Liver (tissue), 9 donors: ENCODE measurements around the gene PAGE2B. TPM values are rescaled to one million over a fixed set of nuclear protein-coding genes. Genes with fewer than 3 reads are reported as not detected.

ENCODE experiments used
- DNase-seq: peaks from one replicate; pipeline ENCODE4 v3.0.0-alpha.2; 2017; ENCODE audit warnings: low spot score
- H3K27ac ChIP-seq, 2 donors: one replicate each; pipeline ENCODE4 v1.7.0; 2013; ENCODE audit warnings: inconsistent platforms in 2 of 2, low read length in 2 of 2, control low read depth in 1 of 2, low read depth in 1 of 2, mild to moderate bottlenecking in 1 of 2
- H3K27me3 ChIP-seq, 4 donors: one replicate each; pipeline versions ENCODE4 v1.6.1 to v1.7.0; 2013; ENCODE audit warnings: low read length in 3 of 4, inconsistent platforms in 1 of 4, mild to moderate bottlenecking in 1 of 4, moderate library complexity in 1 of 4; ENCODE audit not compliant: control insufficient read depth in 4 of 4, insufficient read depth in 4 of 4
- H3K36me3 ChIP-seq, 4 donors: one replicate each; pipeline versions ENCODE4 v1.6.1 to v1.7.0; 2013; ENCODE audit warnings: low read length in 3 of 4, mild to moderate bottlenecking in 3 of 4, low read depth in 1 of 4, moderate library complexity in 1 of 4; ENCODE audit not compliant: control insufficient read depth in 4 of 4, insufficient read depth in 3 of 4
- H3K4me1 ChIP-seq, 4 donors: one replicate each; pipeline versions ENCODE4 v1.6.1 to v1.7.0; 2013; ENCODE audit warnings: low read length in 3 of 4, mild to moderate bottlenecking in 3 of 4, moderate library complexity in 1 of 4; ENCODE audit not compliant: control insufficient read depth in 4 of 4, insufficient read depth in 4 of 4
- H3K4me3 ChIP-seq, 3 donors: one replicate each; pipeline versions ENCODE4 v1.6.1 to v1.7.0; 2013; ENCODE audit warnings: low read length in 3 of 3, control low read depth in 1 of 3, low read depth in 1 of 3, mild to moderate bottlenecking in 1 of 3
- H3K9ac ChIP-seq, 2 donors: one replicate each; pipeline ENCODE4 v1.7.0; 2013; ENCODE audit warnings: low read length in 2 of 2, mild to moderate bottlenecking in 2 of 2, moderate library complexity in 2 of 2, control low read depth in 1 of 2, low read depth in 1 of 2
- H3K9me3 ChIP-seq, 4 donors: one replicate each; pipeline versions ENCODE4 v1.6.1 to v1.7.0; 2013; ENCODE audit warnings: low read length in 3 of 4; ENCODE audit not compliant: control insufficient read depth in 4 of 4
- ATF3 ChIP-seq: IDR thresholded peaks from 2 replicates; pipeline ENCODE4 v1.6.1; 2016; ENCODE audit warnings: antibody characterized with exemption
- EGR1 ChIP-seq, 2 donors: IDR thresholded peaks; 2 replicates each; pipeline ENCODE4 v1.6.1; 2016 to 2018; ENCODE audit warnings: antibody characterized with exemption in 2 of 2, low read depth in 2 of 2
- FOXA1 ChIP-seq: IDR thresholded peaks from 2 replicates; pipeline ENCODE4 v1.6.1; 2016; ENCODE audit warnings: antibody characterized with exemption
- FOXA2 ChIP-seq: IDR thresholded peaks from 2 replicates; pipeline ENCODE4 v1.6.1; 2016; ENCODE audit warnings: antibody characterized with exemption
- GABPA ChIP-seq, 2 donors: IDR thresholded peaks in 1 of 2; conservative IDR thresholded peaks in 1 of 2; 2 replicates each; pipeline ENCODE4 v1.6.1; 2016; ENCODE audit warnings: antibody characterized with exemption in 2 of 2, mild to moderate bottlenecking in 1 of 2, moderate library complexity in 1 of 2
- HNF4A ChIP-seq, 2 donors: conservative IDR thresholded peaks; 2 replicates each; pipeline ENCODE4 v1.6.1; 2016; ENCODE audit warnings: antibody characterized with exemption in 2 of 2, mild to moderate bottlenecking in 2 of 2
- HNF4G ChIP-seq: IDR thresholded peaks from 2 replicates; pipeline ENCODE4 v1.6.1; 2016; ENCODE audit warnings: antibody characterized with exemption
- JUND ChIP-seq, 2 donors: IDR thresholded peaks; 2 replicates each; pipeline ENCODE4 v1.6.1; 2016; ENCODE audit warnings: antibody characterized with exemption in 2 of 2
- MAX ChIP-seq: IDR thresholded peaks from 2 replicates; pipeline ENCODE4 v1.6.1; 2016; ENCODE audit warnings: antibody characterized with exemption
- NR2F2 ChIP-seq: IDR thresholded peaks from 2 replicates; pipeline ENCODE4 v1.6.1; 2016; ENCODE audit warnings: antibody characterized with exemption
- RAD21 ChIP-seq, 2 donors: IDR thresholded peaks; 2 replicates each; pipeline ENCODE4 v1.6.1; 2016; ENCODE audit warnings: antibody characterized with exemption in 2 of 2, mild to moderate bottlenecking in 2 of 2
- REST ChIP-seq: IDR thresholded peaks from 2 replicates; pipeline ENCODE4 v1.6.1; 2016; ENCODE audit warnings: antibody characterized with exemption, mild to moderate bottlenecking
- RXRA ChIP-seq, 2 donors: IDR thresholded peaks; 2 replicates each; pipeline ENCODE4 v1.6.1; 2017 to 2018; ENCODE audit warnings: antibody characterized with exemption in 2 of 2, mild to moderate bottlenecking in 1 of 2
- SP1 ChIP-seq: IDR thresholded peaks from 2 replicates; pipeline ENCODE4 v1.6.1; 2018; ENCODE audit warnings: antibody characterized with exemption, mild to moderate bottlenecking
- TAF1 ChIP-seq: conservative IDR thresholded peaks from 2 replicates; pipeline ENCODE4 v1.6.1; 2016; ENCODE audit warnings: antibody characterized with exemption, mild to moderate bottlenecking
- YY1 ChIP-seq: IDR thresholded peaks from 2 replicates; pipeline ENCODE4 v1.6.1; 2016; ENCODE audit warnings: antibody characterized with exemption, mild to moderate bottlenecking
- ZBTB33 ChIP-seq: IDR thresholded peaks from 2 replicates; pipeline ENCODE4 v1.6.1; 2016; ENCODE audit warnings: antibody characterized with exemption
- WGBS: extraction: QIAGEN DNeasy Blood & Tissue Kit; methylation state at CpG from one replicate; pipeline ENCODE4 v1.1.7; 2013; 5-methylcytosine and 5-hydroxymethylcytosine counted together
- polyA plus RNA-seq, 2 donors: library from polyadenylated mRNA; stranded (reverse) in 1 of 2; unstranded in 1 of 2; fragments of 200-250 nt in 1 of 2; fragments of >200 nt in 1 of 2; fragmentation: Nextera tagmentation in 1 of 2; extraction: Ambion mirVana in 1 of 2; gene quantifications; one replicate each; pipeline versions ENCODE4 v1.2.1 to v1.2.3, GENCODE V29; 2013 to 2015
- total RNA-seq, 2 donors: library from RNA; depleted of rRNA; stranded (reverse); fragments of >200 nt; gene quantifications; one replicate each; pipeline ENCODE4 v1.2.3, GENCODE V29; 2014
- donor health status: healthy.
- donor health status: healthy.
- donor health status: healthy.
- donor health status: healthy.
- donor health status: healthy.

The PAGE2B gene
- total and polyA plus RNA-seq, 4 donors: 0.28 TPM; not detected in 3

GRCh38 chrX:55120761-55121358 is 46.0 kb downstream of the PAGE2B start:
- WGBS: 70% methylated on average over 2 of the region's 2 CpGs
- no peak overlapping the region for H3K27ac ChIP-seq
- no peak overlapping the region for H3K4me3 ChIP-seq
- no peaks in the 10 kb centered on the region for H3K36me3 ChIP-seq
- peaks cover 0 to 3% (median 0%) of the 10 kb centered on the region in 4 donors for H3K27me3 ChIP-seq
- H3K9ac ChIP-seq: no peak overlapping the region
- H3K4me1 ChIP-seq: no peaks in the 10 kb centered on the region
- no peak for TF ChIP-seq JUND (IDR thresholded peaks at IDR 0.05)
- no peak for TF ChIP-seq ATF3
- no peak for TF ChIP-seq HNF4A (conservative IDR thresholded peaks at IDR 0.05)
- TF ChIP-seq HNF4G: no peak
- TF ChIP-seq RAD21 (IDR thresholded peaks at IDR 0.05): no peak
- no peak for TF ChIP-seq YY1
- TF ChIP-seq MAX: no peak
- no peak for TF ChIP-seq EGR1 (IDR thresholded peaks at IDR 0.05; ENCODE audit: low read depth in 2 of 2)
- TF ChIP-seq GABPA (IDR thresholded peaks at IDR 0.05 in 1 of 2, conservative IDR thresholded peaks at IDR 0.05 in 1 of 2): no peak
- no peak for TF ChIP-seq TAF1
- TF ChIP-seq REST: no peak
- no peak for TF ChIP-seq NR2F2
- TF ChIP-seq FOXA1: no peak
- TF ChIP-seq FOXA2: no peak
- TF ChIP-seq SP1: no peak
- no peaks in the 10 kb centered on the region for H3K9me3 ChIP-seq
- DNase-seq: no peak

- no peaks in the 10 kb centered on the region for H3K36me3 ChIP-seq
- H3K27me3 ChIP-seq: peaks cover 0 to 5% (median 0%) of the 10 kb centered on the region in 4 donors
- H3K9me3 ChIP-seq: no peaks in the 10 kb centered on the region
- H3K9ac ChIP-seq: no peak overlapping the region
- 96% methylated on average over 7 of the region's 7 CpGs for WGBS
- no peak overlapping the region for H3K4me3 ChIP-seq
- DNase-seq: no peak
- TF ChIP-seq HNF4A (conservative IDR thresholded peaks at IDR 0.05): no peak
- no peak for TF ChIP-seq FOXA1
- no peak for TF ChIP-seq NR2F2
- no peak for TF ChIP-seq HNF4G
- TF ChIP-seq TAF1: no peak
- no peak for TF ChIP-seq ATF3
- TF ChIP-seq SP1: no peak
- TF ChIP-seq YY1: no peak
- no peak for TF ChIP-seq GABPA (IDR thresholded peaks at IDR 0.05 in 1 of 2, conservative IDR thresholded peaks at IDR 0.05 in 1 of 2)
- no peak for TF ChIP-seq RAD21 (IDR thresholded peaks at IDR 0.05)
- TF ChIP-seq FOXA2: no peak
- no peak for TF ChIP-seq MAX
- TF ChIP-seq ZBTB33: no peak
- no peak for TF ChIP-seq RXRA (IDR thresholded peaks at IDR 0.05)
- H3K27ac ChIP-seq: no peak overlapping the region
- H3K4me1 ChIP-seq: no peaks in the 10 kb centered on the region
Measured at GRCh38 chrX:55123900-55124299, 49.1 kb downstream of the PAGE2B start.
